Fibroblast of skin of abdomen (primary cell): ENCODE measurements around the gene HOXB8.
A peak's percentile ranks its signal among the peaks of the same experiment; 100 is the strongest.

Source experiments
- DNase-seq: peaks from one replicate; pipeline ENCODE4 v3.0.0-alpha.2; 2013

HOXB8 gene

GRCh38 chr17:48637323-48638260 lies 22.5 kb upstream of the HOXB8 start:
- peak; percentile 95 for DNase-seq

- peak; percentile 74 for DNase-seq
Measured at GRCh38 chr17:48636177-48637018, 21.3 kb upstream of the HOXB8 start.

- no peak for DNase-seq
Measured at GRCh38 chr17:48634493-48635208, 19.6 kb upstream of the HOXB8 start.

- DNase-seq: no peak
Measured at GRCh38 chr17:48633266-48633677, 18.2 kb upstream of the HOXB8 start.

GRCh38 chr17:48632579-48633265 lies 17.6 kb upstream of the HOXB8 start:
- no peak for DNase-seq

GRCh38 chr17:48631693-48632578 lies 16.8 kb upstream of the HOXB8 start:
- DNase-seq: no peak

- no peak for DNase-seq
Measured at GRCh38 chr17:48630925-48631692, 16.0 kb upstream of the HOXB8 start.

- no peak for DNase-seq
Measured at GRCh38 chr17:48630009-48630924, 15.2 kb upstream of the HOXB8 start.

- DNase-seq: no peak
Measured at GRCh38 chr17:48629411-48629759, 14.3 kb upstream of the HOXB8 start.

- DNase-seq: no peak
Measured at GRCh38 chr17:48628649-48629410, 13.7 kb upstream of the HOXB8 start.

- no peak for DNase-seq
Measured at GRCh38 chr17:48627623-48628521, 12.8 kb upstream of the HOXB8 start.

- no peak for DNase-seq
Measured at GRCh38 chr17:48627118-48627597, 12.1 kb upstream of the HOXB8 start.

GRCh38 chr17:48626245-48627117 lies 11.4 kb upstream of the HOXB8 start, which contains the start of gene HOXB9:
Gene HOXB9, minus strand, starts transcription at chr17:48626358. Its CDS starts 89 bp downstream, at chr17:48626269.
- peak; percentile 80 for DNase-seq

GRCh38 chr17:48625495-48626244 lies 10.6 kb upstream of the HOXB8 start:
- no peak for DNase-seq
